Measurements from ENCODE around the gene VAT1L. TPM values are rescaled to one million over a fixed set of nuclear protein-coding genes. Genes with fewer than 3 reads are reported as not detected.

VAT1L gene
- total and polyA plus RNA-seq, 10 of the 15 experiments (the other 5 are each of a cell fraction or from before 2014, with no cell fraction given): 0.06 to 0.18 (median 0.10) TPM; not detected in 5

DNA sequence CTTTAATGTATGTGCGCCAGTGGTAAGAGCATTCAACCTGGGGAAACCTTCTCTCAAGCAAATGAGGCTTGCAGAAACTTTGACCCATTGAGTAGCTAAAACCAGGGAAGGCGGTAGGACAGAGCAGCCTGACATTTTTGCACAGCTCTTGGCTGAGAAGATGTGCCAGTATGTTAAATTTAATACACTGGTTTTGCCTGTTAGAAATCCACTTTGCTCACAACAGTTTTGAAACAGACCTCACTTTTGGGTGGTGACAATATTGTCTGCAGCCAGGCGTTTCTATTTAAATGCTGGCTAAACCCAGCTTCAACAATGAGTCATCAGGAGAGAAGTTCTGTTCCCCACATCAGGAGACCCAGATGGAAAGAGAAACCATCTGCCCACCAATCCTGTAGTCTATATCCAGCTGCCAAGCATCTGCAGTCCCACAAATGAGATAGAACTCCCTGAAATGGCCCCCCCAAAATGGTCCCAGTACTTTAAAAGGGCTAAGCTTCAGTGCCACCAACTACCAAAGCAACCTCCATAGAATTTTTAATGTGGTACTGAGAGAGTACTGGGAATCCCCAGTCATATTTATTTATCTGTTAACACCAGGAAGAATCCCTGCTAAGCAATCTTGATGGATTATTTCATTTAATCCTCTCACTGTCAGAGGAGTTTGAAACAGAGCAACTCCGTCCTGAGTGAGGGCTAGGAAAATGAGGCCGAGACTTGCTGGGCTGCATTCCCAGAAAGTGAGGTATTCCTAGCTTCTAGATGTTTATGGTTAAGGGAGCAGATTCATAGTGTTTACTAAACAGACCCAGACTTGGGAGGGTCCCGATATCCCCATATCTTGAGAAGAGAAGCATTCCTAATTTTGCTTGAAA lies 205.0 kb downstream of the VAT1L start:
- ChIA-PET POLR2A (interaction anchor here (0.5 kb wide), 1 partner anchor 19 kb away, joined by 4 read pairs; no protein-coding TSS in a partner anchor), RAD21 (ENCODE audit: unreplicated experiment) (no interaction called here), SMC1A (ENCODE audit: uncharacterized antibody, unreplicated experiment) (no interaction called here), CTCF (interaction anchor here (0.6 to 2.9 kb wide), 3 partner anchors 10 to 759 kb away, joined by 3 to 12 read pairs (median 3); no protein-coding TSS in a partner anchor)
- Histone ChIP-seq H3K9ac (ENCODE audit: control insufficient read depth, insufficient read depth, low read length) (no peak overlapping the region), H3K79me2 (ENCODE audit: control insufficient read depth, insufficient read depth, low read length) (no peaks in the 10 kb centered on the region), H2AFZ (ENCODE audit: control insufficient read depth, low read depth, low read length) (no peak overlapping the region), H3K9me3 (replicated peaks; ENCODE audit: control insufficient read depth, insufficient read depth, low read length) (peaks cover 2% of the 10 kb centered on the region; the same call in 2 of the 3 replicates), H3K27me3 (replicated peaks in 1 of 2; ENCODE audit: control insufficient read depth in 2 of 2, insufficient read depth in 2 of 2, low read length in 1 of 2) (no peaks in the 10 kb centered on the region), H3K4me2 (ENCODE audit: control insufficient read depth, insufficient read depth) (0 out of 2 replicates have a peak overlapping the region, but pooled peaks have one; percentile 30), H3K36me3 (ENCODE audit: control insufficient read depth in 2 of 2, insufficient read depth in 2 of 2, low read length in 1 of 2) (no peaks in the 10 kb centered on the region), H4K20me1 (ENCODE audit: control insufficient read depth, insufficient read depth) (no peaks in the 10 kb centered on the region), H3K27ac (ENCODE audit: control insufficient read depth, insufficient read depth) (no peak overlapping the region), H3K4me1 (ENCODE audit: control insufficient read depth, insufficient read depth, low read length) (no peaks in the 10 kb centered on the region; the same call in 1 of the 2 replicates), H3K4me3 (no peak overlapping the region)
- in situ Hi-C loops (cut with MboI): no loop called here
- intact Hi-C loops (cut with micrococcal nuclease; ENCODE audit: unreplicated experiment): no loop called here
- TF ChIP-seq KAT2A (conservative IDR thresholded peaks at IDR 0.05; ENCODE audit: control insufficient read depth, low read depth, low read length) (no peak), GATAD2B (conservative IDR thresholded peaks at IDR 0.05; ENCODE audit: low read depth) (no peak), KLF5 (IDR thresholded peaks at IDR 0.05; ENCODE audit: partially characterized antibody) (no peak), NRF1 (conservative IDR thresholded peaks at IDR 0.05; ENCODE audit: low read depth, low read length) (no peak), CEBPB (IDR thresholded peaks at IDR 0.05; ENCODE audit: borderline replicate concordance in 1 of 2, low read depth in 2 of 2, low read length in 2 of 2) (no peak), E4F1 (IDR thresholded peaks at IDR 0.05; ENCODE audit: borderline replicate concordance, partially characterized antibody) (no peak), ZNF24 (IDR thresholded peaks at IDR 0.05) (no peak), SIX5 (IDR thresholded peaks at IDR 0.05; ENCODE audit: low read depth, low read length, severe bottlenecking) (no peak), WRNIP1 (IDR thresholded peaks at IDR 0.05; ENCODE audit: borderline replicate concordance, low read depth, low read length) (no peak), STAT1 (conservative IDR thresholded peaks at IDR 0.05) (no peak)
- DNase-seq (ENCODE audit: low read depth, low spot score) (no peak), ATAC-seq (no peak), FAIRE-seq (no peak)
- WGBS (ENCODE audit: insufficient coverage, insufficient replicate concordance, low lambda C conversion rate, missing lambda C conversion rate): 1% methylated on average over 6 of the region's 6 CpGs
- no TSS peak for BruUV-seq (replicated peaks)
